Upper lobe of left lung (tissue), 4 donors: ENCODE measurements around the gene TAC4.

ENCODE experiments used
- CTCF ChIP-seq, 6 experiments: fragments of 450-650 bp in 4 of 6; fragments of 200-600 bp in 2 of 6; sonication (generic) in 2 of 6; IDR thresholded peaks; one replicate each; pipeline ENCODE4 v1.5.1; 2016 to 2019; ENCODE audit warnings: antibody characterized with exemption in 6 of 6
- POLR2A ChIP-seq, 4 donors: fragments of 450-650 bp; IDR thresholded peaks; one replicate each; pipeline ENCODE4 v1.5.1; 2016 to 2017; ENCODE audit warnings: antibody characterized with exemption in 4 of 4, mild to moderate bottlenecking in 2 of 4

GRCh38 chr17:49825645-49826044 is 22.2 kb downstream of the TAC4 start:
- no peak for TF ChIP-seq CTCF (IDR thresholded peaks at IDR 0.05)
- TF ChIP-seq POLR2A (IDR thresholded peaks at IDR 0.05) = no peak
